HG03196 (cell line): ENCODE data around the gene HIVEP1.
A peak's percentile ranks its signal among the peaks of the same experiment; 100 is the strongest.

Experiments
- ATAC-seq: cut with Tn5 transposase; IDR thresholded peaks from one replicate; pipeline ENCODE4 v1.9.1; 2021; ENCODE audit not compliant: unreplicated experiment

Gene HIVEP1

DNA sequence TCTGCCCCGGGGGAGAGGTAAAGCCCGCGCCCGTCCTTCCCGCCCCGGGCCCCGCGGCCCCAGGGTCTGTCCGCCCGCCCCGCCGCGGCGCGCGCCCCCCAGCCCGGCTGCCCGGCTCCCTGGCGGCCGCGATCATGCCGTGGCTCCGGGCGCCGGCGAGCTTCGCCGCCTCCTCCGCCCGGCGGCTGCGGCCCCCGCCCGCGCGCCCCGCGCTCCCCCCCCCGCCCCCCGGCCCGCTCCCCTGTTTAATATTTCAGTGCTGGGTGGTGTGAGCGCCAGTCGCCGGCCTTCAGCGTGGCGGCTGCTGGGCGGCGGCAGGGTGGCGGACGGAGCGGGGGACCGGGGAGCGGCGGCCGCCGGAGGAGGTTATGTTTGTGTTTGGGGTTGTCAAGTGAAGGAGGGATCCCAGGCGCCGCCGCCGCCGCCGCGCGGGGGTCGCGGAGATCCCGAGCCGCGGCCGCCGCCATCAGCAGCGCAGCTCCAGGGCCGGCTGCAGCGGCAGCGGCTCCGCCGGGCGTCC is at the start of gene HIVEP1:
Gene HIVEP1, plus strand, starts transcription at position 275 of the 520 bp plus-strand sequence. CDS start 3,317 bp downstream, outside the sequence.
- peak; percentile 3 for ATAC-seq

DNA sequence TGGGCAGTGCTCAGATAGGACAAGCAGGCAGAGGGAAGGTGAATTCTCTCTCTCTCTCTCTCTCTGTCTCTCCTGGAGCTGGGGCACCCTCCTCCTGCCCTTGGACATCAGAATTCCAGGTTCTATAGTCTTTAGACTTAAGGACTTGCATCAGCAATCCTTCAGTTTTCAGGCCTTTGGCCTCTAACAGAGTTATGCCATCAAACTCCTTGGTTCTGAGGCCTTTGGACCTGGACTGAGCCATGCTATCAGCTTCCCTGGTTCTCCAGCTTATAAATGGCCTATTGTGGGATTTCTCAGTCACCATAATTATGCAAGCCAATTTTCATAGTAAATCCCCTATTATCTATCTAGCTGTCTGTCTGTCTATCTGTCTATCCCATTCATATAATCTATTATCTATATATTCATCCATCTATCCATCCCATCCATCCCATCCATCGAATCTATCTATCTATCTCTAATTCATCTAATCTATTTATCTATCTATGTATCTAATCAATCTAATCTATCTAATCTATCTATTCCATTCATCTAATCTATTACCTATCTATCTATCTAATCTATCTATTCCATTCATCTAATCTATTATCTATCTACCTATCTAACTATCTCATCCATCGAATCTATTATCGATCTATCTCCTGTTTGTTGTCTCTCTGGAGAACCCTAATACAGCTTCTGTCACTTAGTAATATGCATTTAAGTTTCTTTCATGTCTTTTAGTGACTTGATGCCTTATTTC is 48.2 kb upstream of the HIVEP1 start:
- ATAC-seq, result no peak

DNA sequence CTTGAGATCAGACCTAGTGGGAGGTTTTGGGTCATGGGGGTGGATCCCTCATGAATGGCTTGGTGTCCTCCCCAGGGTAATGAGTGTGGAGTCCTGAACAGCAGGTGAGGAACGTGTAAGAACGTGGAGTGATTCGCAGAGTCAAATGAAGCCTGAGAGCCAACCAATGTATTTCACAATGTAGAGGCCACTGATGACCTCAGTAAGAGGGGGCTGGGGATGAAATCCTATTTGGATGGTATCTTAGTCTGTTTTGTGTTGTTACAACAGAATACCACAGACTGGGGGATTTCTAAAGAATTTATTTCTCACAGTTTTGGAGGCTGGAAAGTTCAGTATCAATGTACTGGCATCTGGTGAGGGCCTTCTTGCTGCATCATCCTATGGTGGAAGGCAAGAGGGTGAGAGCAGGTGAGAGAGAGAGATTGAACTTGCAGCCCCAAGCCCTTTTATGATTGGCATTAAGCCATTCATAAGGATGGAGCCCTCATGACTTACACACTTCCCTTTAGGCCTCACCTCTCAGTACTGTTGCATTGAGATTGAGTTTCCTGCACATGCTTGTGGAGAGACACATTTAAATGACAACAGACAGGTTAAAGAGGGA is 47.3 kb upstream of the HIVEP1 start:
- no peak for ATAC-seq

DNA sequence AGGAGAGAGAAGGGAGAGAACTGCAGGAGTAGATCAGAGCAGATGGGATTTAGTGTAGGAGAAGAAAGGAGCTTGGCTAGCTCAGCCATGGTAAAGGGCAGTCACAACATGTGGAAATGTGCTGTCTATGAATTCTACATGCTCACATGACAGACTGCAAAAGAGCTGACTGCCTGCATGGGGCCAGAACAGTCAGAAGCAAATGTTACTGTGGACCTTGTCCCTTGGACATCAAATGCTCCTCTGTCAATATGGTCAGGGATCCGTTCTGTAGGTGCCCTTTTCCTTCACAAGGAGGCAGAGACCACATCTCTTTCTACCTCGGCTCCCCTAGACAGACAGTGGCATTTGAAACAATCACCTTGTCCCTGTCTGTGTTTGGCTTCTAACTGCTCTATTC is 46.6 kb upstream of the HIVEP1 start:
- no peak for ATAC-seq

DNA sequence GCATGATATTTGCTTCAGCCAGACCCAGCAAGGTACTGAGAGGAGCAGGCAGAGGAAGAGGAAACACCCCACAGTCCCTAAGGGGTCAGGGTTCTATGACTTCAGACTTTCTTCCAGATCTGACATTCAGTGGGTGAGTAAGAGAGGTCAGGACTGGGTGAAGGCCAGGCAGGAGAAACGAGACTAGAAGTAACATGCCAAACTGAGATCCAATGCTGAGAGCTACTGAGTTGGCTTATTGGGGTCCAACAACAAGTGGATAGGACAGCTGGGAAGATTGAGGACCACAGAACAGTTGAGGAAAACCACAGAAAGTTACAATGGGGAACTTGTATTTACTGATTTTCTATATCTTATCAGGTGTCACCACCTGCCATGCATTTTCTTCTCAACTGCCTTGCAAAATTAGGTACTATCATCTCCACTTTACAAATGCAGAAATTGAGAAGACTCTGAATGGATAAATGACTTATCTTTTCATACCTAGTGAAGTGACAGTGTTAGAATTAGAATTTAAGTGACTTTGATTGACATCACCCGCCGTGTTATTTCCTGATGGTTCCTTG is 43.8 kb upstream of the HIVEP1 start:
- peak; percentile 44 for ATAC-seq

DNA sequence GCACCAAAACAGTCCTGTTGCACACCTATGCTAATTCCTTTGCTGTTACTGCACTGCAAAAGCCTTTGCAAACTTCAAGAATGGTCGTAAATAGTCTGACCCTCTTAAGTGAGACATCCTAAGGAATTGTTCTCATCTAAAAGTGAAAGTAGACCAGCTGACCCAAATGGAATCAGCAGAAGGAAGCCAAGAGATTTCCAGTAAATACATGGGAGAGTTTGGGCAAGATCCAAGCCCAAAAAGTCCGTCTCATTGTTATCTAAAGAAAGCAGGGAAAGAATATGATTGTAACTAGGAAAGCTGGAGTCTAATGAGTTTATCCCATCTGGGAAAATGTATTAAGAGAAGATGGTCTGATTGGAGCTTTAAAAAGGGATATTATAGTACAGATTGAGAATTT is 43.0 kb upstream of the HIVEP1 start:
- ATAC-seq, result no peak

DNA sequence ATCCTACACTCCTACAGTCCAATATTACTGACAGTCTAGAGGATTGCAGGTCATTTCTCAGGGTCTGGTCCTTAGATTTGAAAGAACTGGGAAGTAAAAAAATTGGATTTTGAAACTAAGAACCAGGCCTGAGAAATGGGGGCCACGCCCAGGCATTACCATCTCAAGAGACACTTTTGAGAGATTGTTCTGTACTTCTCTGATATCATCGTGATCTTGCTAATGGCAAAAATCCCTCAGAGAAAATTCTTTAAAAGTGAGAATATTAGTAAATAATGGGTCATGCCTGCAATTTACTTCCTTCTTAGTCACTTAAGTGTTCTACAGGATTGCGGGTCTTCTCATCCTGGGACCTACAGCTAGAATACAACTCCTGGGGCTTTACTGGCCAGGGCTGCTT is 42.0 kb upstream of the HIVEP1 start:
- ATAC-seq, result no peak

DNA sequence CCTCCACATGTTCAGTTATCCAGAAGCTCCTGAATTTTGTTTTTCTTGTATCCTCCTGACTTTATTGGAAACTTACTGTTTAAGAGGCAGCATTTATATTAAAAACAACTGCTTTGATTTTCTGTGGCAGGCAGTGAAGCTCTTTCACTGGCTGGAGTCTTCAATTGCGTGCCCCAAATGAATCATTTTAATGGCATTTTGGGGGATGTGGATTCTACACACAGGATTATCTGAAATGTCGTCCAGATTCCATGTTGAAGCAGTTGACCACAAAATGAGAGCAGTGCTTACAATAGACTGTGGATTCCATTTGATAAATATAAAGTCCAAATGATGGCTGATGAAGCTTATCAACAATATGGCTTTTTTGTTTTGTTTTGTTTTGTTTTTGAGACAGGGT is 41.0 kb upstream of the HIVEP1 start:
- ATAC-seq, result no peak

DNA sequence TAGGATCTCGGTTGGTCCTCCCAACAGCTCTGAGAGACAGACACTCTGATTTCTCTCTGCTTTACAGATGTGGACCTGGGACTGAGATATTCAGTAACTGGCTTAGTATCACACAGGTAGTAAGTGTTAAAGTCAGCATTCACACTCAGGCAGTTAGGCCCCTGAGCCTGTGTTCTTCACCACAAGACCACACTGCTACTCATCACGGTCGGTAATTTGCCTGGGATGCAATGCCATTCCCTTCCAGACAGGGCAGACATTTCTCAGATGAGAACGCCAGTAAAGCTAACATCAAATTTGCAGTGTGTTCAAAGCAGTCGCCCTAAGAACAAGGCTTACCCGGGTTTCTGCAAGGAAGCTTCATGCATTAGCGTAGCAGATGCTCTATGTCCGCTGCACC is 39.8 kb upstream of the HIVEP1 start:
- ATAC-seq, result no peak

DNA sequence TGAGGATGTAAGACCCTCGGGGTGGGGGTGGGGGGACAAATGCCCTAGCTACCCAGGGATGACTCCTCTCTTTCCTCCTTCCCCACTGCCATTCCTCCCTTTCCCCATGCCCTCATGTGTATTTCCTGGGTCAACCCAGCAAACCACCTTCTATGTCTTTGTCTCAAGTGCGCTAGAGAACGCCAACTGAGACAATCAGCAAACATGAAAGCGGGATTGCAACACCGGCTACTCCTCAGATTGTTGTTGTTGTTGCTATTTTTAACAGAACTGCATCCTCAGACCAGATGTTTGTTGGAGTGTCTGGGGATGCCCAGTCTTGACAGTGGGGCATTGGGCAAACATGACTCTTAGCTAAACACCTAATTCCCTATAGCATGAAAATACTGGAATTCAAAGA is 39.3 kb upstream of the HIVEP1 start:
- ATAC-seq, result no peak

DNA sequence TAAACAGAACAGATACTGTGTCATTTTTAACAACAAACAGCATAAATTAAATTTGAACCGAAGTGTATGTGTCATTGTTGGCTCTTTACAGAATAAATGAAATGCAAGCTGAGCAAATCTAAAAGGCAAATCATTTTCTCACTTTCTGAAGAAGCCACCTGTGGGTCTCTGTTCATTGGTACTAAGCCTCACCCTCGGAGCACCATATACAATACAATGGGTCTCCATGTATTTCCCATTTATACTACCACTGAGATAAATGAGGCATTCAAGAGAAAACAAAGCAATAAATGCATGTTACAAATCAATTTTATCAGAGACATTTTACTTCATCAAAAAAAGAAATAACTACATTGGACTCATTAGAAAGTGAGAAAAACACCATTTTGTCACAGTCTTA is 38.9 kb upstream of the HIVEP1 start:
- ATAC-seq, result no peak

DNA sequence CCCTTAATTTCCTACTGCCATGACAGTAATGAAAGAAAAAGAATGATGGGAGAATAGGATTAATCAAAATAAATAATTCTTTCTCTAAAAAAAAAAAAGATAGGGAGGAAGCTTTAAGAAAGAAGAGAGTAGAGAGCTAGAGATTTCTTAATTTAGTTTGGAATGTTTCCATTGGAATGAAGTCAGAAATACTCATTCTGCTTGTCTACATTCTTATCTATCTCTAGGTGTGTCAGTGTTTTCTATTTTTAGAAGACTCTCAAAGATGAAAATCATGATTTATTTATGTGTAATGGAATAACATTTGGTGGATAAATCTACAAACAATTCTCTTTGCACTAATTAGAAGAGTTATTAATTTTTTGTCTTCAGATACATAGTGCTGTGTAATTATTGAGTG is 38.0 kb upstream of the HIVEP1 start:
- no peak for ATAC-seq

DNA sequence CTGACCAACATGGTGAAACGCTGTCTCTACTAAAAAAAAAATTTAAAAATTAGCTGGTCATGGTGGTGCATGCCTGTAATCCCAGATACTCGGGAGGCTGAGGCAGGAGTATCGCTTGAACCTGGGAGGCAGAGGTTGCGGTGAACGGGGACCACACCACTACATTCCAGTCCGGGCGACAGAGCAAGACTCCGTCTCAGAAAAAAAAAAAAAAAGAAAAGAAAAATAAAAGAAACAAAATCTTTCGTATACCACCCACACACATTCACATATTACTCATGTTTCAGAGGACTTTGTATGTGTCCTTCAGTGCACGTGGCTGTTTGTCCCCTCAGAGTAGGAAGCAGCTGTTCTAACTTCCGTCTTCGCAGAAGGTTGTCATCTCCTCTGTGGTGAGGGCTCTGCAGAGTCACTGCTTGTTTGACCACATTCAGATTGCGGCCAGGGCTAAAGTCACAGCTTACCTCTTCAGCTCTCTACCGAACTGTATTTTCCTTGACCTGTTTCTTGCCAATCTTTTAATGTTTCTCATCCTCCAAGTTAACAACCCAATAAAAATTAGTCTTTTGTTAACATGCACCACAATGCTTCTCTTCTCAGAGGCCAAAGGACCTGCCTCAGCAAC is 36.6 kb upstream of the HIVEP1 start:
- peak; percentile 91 for ATAC-seq

DNA sequence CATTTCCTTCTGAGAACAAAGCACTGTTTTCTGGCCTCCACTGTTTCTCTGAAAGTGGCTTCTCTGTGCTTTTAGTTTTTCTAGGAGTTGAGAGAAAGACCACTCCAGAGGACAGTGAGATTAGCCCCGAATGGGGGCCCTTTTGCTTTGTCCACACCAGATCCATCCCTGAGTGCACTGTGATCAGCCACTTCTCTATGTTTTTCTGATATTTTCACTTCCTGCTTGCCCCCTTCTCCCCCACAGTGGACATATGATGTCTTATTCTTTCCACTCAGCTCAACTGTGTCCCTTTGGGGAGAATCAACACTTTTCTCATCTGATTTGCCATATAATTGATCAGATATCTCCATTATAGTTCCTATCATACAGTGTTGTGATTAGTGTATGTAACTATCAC is 35.6 kb upstream of the HIVEP1 start:
- ATAC-seq, result no peak

DNA sequence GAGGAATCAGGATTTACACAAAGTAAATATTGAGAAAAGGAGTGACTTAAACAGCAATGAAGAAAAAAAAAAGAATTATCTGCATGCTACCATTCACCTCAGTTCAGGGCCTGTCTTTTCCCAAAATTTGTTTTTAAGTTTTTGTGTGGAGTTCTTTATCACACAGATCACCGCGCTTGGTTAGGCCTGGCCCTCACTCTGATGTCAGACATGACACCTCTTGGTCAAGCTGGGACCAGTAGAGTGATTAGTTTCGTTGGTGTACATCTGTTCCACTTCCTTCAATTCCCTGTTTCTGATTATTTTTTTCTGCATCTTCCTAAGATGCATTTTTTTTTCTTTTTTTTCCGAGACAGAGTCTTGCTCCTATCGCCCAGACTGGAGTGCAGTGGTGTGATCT is 34.9 kb upstream of the HIVEP1 start:
- ATAC-seq, result no peak

DNA sequence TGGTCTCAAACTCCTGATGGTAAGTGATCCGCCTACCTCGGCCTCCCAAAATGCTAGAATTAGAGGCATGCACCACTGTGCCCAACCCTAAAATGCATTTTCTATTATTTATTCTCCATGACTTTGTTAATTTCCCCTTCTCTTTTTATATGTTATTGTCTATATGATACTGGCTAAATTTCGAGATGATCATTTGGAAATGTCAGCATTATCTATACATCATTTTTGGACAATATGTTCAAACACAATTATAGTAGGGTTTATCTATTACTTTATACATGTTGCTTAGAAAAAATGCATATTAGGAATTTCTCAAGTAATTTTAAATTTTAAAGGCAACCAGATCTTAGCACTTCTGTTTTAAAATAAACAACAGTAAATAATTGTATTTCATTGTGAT is 34.4 kb upstream of the HIVEP1 start:
- ATAC-seq, result no peak

DNA sequence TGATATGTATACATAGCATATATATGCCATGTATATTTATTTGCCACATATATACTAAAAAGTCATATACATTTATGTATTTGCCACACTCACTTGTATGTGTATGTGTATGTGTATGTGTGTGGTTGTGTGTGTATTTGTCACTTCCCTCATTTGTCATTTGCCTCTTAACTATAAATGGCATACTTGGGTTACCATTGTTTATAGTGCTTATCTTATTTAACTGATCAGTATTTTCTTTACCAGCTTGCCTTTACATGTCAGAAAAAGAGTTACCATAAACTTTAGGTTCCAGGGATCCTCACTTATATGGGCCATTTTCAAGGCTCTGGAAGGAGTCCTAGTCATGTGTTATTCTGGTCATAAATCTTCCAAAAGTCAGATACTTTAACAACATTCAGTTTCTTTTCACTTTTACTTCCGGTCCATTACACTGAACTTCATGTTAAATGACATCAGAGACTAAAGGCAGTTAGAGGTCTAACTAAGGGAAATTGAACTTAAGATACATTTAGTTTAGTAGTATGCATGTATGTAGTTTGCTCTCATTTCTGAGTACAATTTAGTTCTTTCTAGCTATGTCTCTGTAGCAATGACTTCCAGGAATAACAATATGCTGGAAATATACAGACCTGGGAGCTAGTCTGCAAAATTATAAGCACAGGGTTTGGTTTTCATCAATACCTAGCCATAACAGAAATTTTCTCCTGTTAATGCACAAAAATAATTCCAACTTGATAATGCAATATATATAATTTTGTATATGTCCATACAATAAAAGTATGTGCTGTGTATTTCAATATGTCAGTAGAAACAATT is 33.7 kb upstream of the HIVEP1 start:
- ATAC-seq, result no peak

DNA sequence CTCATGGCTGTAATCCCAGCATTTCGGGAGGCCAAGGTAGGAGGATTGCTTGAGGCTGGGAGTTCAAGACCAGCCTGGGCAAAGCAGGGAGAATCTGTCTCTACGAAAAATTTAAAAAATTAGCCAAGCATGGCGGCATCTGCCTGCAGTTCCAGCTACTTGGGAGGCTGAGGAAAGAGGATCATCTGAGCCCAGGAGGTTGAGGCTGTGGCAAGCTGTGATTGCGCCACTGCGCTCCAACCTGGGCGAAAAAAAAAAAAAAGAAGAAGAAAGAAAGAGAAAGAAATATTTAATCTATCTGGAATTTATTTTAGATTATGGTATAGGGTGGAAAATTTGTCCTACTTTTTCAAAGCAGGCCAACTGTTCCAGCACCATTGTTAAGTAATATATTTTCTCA is 32.2 kb upstream of the HIVEP1 start:
- ATAC-seq, result no peak

DNA sequence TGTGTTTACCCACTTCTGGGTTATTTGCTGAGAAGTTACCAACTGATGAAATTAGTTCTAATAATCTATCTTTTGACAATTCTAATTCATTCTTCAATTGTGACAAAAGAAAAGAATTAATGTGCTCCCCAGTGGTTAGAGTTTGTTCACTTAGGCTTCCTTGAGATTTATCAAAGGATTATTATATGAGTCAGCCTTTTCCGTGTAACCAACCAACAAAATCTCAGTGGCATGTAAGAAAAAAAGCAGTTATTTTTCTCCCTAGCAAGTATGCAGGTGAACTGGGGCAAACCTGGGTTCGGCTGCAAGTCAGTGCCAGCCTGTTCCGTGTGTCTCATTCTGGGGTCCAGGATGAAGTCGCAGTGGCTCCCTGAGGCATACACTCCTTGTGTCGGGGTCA is 28.8 kb upstream of the HIVEP1 start:
- ATAC-seq, result no peak

DNA sequence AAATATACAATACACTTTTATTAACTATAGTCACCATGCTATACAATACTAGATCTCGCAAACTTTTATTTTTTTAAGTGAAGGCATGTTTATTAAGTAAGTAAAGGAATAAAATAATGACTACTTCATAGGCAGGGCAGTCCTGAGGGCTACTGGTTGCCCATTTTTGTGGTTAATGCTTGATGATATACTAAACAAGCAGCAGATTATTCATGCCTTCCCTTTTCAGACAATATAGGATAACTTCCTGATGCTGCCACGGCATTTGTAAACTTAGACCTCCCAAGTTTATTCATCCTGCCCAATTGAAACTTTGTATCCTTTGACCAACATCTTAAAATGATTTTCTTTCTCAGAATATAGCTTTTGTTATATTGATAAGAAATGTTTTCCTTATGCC is 24.7 kb upstream of the HIVEP1 start:
- no peak for ATAC-seq

DNA sequence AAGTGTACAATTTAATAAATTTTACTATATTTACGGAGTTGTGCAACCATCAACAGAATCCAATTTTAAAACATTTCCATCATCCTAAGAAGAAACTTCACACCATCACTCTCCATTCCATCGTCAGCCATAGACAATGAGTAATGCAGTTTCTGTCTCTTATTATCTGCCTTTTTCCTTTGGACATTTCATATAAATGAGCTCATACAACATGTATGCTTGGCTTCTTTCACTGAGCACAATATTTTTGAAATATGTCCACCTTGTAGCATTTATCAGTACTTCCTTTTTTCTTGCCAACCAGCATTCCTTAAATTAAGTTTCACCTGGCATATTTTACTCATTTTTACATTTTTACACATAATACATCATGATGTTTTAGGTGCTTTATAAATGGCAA is 22.7 kb upstream of the HIVEP1 start:
- no peak for ATAC-seq
